HT-29 (cell line): ENCODE measurements around the gene CGN. TPM values are rescaled to one million over a fixed set of nuclear protein-coding genes. Genes with fewer than 3 reads are reported as not detected.

Experiments used
- DNase-seq: peaks from one replicate; pipeline ENCODE4 v3.0.0-alpha.2; 2015; ENCODE audit warnings: low spot score
- total RNA-seq: library from RNA; depleted of rRNA; stranded (reverse); fragments of >200 nt; shearing (Covaris generic); gene quantifications from 2 replicates; pipeline ENCODE4 v1.2.3, GENCODE V29; 2014

CGN gene
- total RNA-seq, 1 experiment from 2014 or later: 30.7 TPM

DNA sequence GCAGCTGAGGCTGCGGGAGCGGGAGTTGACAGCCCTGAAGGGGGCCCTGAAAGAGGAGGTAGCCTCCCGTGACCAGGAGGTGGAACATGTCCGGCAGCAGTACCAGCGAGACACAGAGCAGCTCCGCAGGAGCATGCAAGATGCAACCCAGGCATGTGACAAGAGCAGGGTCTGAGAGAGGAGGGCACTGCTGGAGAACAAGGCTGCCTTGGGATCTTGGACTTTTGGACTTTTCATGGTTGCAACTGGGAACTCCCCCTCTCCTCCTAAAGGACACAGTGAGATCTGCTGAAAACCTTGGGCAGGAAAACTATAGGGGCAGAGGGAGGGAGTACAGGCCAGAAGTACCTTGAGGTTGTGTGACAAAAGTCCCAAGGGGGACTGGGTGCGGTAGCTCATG, 13.5 kb downstream of the CGN start:
- no peak for DNase-seq

DNA sequence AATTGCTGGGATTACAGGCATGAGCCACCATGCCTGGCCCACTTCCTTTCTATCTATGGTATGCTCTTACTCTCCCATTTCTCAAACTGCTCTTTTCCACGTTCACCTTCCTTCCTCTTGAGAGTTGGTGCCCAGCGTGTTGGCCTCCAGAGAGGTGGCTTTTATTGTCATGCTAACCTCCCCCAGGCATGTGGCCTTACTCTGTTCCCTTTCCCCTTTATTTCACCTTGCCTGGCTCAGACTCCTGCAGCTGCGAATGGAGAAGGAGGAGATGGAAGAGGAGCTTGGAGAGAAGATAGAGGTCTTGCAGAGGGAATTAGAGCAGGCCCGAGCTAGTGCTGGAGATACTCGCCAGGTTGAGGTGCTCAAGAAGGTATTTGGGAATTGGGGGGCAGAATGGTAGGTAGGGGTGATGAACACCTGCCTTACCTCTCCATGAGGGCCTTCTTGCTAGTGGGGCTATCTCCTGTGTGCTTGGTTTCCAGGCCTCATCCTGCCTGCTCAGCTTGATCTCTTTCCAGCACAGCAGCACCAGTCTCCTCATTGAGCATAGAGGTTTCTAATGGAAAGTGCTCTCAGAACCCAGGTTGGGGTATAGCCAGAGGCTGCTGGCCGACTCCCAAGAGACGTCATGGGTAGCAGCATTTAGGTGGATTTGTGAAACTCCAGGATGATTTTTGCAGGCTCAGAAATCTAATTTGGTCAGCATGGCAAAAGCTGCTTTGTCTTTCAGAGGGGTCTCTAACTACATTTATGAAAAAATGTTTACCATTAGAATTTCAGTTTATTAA, 15.7 kb downstream of the CGN start:
- no peak for DNase-seq

DNA sequence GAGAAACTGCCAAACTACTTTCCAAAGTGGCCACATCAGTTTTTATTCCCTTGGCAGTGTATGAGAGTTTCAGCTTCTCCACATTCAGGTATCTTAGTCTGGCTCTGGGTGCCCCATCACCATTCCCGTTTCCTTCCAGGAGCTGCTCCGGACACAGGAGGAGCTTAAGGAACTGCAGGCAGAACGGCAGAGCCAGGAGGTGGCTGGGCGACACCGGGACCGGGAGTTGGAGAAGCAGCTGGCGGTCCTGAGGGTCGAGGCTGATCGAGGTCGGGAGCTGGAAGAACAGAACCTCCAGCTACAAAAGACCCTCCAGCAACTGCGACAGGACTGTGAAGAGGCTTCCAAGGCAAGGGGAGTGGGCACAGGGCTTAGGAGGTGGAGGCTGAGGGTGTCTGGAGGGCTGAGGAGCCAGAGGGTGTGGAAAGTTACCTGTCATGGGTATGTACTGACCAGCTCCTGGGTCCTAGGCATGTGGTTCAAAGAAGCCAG, 18.1 kb downstream of the CGN start:
- no peak for DNase-seq

DNA sequence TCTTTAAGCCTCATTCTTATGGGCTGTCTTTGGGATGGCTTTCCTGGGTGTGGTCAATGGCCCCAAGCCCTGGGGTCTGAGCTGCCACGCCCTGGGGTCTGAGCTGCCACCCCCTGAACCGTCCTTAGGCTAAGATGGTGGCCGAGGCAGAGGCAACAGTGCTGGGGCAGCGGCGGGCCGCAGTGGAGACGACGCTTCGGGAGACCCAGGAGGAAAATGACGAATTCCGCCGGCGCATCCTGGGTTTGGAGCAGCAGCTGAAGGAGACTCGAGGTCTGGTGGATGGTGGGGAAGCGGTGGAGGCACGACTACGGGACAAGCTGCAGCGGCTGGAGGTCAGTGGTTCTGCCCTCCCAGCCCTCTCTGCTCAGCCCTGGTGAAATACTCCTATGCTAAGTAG, 18.6 kb downstream of the CGN start:
- no peak for DNase-seq

DNA sequence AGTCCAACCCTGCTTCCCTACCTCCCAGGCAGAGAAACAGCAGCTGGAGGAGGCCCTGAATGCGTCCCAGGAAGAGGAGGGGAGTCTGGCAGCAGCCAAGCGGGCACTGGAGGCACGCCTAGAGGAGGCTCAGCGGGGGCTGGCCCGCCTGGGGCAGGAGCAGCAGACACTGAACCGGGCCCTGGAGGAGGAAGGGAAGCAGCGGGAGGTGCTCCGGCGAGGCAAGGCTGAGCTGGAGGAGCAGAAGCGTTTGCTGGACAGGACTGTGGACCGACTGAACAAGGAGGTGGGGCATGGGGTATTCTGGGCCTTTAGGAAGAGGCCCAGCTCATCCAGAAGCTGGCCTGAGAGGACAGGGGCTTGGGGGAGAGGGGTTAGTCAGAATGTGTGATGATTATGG, 19.3 kb downstream of the CGN start:
- DNase-seq: no peak

DNA sequence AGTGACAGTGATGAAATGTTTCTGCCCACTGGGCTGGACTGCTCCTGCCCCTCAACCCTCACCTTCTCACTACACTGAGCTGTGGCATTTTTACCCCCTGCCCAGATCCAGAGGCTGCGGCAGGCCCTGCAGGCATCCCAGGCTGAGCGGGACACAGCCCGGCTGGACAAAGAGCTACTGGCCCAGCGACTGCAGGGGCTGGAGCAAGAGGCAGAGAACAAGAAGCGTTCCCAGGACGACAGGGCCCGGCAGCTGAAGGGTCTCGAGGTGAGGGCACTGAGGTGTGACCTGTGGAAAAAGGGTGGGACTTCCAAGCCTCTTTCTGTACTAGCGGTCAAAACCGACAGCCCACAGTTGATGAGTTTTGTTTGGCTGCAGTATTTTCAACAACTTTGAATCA, 22.7 kb downstream of the CGN start:
- no peak for DNase-seq

DNA sequence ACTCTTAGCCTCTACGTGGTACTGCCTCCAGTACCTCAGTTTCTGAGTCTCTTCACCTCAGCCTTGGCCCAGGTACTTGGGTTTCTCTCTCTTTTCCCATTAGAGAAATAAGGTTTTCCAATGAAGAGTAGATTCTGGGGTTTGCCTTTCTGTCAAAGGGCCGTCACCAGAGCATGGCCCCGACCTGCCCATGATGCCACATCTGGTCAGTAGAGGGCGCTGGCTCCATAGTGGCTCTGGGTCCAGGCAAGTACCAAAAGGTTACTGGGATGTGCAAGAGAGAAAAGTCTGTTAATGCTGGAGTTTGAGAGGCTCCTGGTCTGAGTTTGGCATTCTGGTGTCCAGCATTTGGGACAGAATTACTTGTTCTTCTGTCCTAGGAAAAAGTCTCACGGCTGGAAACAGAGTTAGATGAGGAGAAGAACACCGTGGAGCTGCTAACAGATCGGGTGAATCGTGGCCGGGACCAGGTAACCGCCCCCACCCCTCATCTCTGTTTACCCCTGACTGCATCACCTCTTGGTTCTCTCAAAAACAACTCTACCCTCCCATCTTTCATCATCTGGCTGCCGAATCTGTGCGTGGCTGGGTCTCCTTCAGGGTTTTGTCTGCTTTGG, 23.6 kb downstream of the CGN start:
- DNase-seq: peak; percentile 79

DNA sequence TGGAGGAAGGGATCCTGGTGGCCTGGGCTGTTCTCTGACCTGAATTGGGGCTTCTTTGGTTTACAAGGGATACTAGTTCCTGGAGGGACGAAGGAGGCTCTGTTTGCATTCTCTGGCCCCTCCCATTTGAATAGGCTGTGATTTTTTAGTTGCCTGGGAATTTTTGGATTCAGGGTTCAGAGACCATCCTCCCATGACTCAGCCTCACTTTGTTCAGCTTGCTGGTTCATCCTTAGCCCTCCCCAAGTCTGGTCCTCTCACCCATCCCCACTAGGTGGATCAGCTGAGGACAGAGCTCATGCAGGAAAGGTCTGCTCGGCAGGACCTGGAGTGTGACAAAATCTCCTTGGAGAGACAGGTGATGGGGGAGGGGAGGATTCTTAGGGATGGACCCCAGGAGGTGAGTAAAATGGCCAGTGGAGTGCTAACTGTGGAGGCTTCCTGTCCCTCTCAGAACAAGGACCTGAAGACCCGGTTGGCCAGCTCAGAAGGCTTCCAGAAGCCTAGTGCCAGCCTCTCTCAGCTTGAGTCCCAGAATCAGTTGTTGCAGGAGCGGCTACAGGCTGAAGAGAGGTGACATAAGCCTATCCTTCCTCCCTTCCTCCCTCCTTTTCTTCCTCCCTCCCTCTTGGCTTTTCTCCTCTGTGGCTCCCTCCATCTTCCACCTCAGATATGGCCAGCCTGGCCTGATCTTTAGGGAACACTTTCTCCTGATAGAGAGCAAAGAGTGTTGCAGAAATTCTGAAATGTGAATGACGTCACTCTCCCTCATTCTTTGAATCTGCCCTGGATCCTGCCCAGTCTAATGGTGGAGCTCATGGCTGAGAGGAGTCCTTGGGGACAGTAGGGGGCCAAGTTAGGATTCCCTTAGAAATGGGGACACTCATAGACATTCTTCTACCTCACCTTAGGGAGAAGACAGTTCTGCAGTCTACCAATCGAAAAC, 24.4 kb downstream of the CGN start:
- no peak for DNase-seq

DNA sequence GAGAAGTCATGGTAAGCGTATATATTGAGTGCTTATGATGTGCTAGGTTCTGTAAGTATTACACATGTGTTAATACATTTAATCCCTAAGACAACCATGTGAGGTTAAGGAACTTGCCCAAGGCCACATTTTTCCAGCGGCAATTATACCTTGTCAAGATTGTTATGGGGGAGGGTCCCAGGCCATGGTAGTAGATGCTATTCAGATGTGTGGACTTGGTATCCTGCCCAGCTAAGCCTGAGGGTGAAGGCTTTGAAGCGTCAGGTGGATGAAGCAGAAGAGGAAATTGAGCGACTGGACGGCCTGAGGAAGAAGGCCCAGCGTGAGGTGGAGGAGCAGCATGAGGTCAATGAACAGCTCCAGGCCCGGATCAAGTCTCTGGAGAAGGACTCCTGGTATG, 25.3 kb downstream of the CGN start:
- DNase-seq: no peak

DNA sequence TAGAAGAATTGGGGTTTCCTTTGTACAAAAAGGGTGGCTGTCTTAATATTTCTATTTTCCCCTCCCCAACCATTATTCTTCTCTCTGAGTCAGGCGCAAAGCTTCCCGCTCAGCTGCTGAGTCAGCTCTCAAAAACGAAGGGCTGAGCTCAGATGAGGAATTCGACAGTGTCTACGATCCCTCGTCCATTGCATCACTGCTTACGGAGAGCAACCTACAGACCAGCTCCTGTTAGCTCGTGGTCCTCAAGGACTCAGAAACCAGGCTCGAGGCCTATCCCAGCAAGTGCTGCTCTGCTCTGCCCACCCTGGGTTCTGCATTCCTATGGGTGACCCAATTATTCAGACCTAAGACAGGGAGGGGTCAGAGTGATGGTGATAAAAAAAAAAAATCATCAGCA, 25.9 kb downstream of the CGN start:
- no peak for DNase-seq

DNA sequence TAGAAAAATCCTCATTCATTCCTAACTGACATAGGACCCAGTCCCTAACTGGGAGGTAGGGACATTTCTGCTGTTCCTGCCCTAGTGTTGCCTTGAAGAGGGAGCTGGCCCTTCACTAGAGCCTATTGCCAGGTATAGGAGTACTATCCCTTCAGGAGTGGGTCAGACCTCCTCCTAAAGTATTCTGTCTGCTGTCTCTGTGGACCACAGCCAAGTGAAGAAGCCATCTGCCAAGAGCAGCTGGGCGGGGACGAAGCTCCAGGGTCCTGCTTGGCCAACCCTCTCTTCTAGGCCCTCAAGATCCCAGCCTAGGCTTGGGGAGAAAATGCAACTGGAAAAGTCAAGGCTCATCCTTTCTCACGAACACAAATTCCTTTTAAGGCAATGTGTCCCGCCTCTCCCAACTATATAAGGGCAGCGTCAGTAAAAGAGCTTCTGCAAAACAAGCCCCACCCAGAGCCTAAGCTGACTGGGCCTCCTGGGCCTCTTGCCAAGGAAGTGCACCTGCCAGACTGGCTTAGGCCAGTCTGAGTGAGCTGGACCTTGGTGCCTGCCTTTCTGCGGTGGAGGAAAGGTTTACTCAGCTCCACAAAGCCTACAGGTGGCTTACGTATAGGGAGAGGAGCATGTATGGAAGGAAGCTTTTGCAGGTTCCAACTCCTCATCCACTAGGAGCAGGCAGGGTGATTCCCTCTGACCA, 28.3 kb downstream of the CGN start:
- DNase-seq: peak; percentile 98

DNA sequence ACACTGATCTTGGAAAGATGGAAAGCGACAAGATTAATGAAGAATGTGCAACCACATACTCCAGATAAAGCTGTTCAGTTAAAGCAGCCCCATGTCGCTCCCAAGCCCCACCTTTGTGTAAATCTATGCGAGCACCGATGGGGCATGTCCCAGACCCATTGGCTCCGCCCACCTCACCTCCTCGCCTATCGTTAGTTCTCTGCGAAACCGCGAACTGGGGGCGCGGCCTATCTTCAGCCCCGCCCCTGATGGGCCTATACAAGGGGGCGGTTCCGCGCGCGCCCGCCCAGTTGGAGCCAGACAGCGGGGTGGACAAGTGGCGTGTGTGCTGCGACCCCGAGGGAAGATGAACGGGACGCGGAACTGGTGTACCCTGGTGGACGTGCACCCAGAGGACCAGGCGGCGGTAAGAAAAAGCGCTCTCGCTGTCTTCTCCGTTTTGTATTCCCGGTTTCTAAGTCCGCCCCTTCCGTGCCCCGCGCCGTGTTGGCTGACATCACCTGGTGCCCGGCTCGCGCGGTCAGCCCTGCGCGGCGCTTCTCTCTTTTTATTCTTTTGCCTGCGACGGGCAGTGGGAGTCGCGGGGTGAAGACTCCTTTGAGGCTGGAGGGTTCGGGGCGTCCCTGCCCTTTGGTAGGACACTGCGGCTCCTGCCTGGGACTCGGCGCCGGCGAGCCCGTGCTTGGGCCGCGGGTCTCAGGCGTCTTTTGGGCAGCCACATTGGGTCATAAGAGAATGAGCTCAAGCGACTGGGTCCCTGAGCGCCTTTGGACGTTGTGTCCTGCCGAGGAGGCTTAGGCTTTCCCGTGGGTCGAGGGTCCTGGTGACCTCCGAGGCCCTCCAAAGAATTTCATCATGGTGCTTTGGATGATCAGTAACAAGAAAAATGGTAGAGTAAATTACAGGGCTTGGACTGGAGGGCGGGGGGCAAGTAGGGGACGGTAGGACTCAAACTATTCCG, 29.1 kb downstream of the CGN start, which contains the start of gene TUFT1:
TUFT1 (plus strand) TSS at position 289 of the 961 bp plus-strand sequence; CDS start at position 347, 58 bp downstream.
- DNase-seq: peak; percentile 99

DNA sequence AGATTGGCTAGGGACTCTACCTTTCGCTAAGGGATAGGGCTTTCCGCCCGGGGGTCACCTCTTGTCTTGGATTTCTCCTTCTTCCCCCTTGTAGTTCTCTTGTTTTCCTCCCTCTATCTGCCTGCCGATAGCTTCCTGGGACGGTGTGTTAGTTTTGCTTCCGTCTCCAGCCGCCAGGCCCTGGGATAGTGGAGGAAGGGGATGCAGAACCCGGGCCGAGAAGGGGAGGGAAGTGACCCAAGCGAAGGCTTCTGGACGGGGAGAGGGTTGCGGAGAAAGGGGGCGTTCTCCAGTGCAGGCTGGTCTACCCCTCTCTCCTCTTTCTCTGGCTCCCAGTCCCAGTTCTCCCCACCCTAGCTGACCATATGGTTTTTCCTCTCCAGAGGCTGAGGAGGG, 29.8 kb downstream of the CGN start:
- peak; percentile 62 for DNase-seq

DNA sequence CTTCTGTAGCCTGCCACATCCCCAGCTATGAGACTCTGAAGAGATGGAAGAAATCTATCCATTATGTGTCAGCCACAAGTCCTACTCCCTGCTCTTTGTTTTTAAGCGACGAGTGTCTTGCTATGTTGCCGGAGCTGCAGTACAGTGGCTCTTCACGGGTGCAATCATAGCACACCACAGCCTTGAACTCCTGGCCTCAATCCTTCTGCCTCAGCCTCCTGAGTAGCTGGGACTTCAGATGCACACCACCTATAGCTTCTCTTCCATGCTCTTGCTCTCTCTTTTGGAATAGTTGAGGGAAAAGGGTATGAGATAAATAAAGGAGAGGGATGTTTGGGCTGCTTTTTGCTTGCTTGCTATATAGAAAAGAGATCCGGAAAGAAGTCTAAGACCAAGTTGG, 30.6 kb downstream of the CGN start:
- DNase-seq: peak; percentile 43

DNA sequence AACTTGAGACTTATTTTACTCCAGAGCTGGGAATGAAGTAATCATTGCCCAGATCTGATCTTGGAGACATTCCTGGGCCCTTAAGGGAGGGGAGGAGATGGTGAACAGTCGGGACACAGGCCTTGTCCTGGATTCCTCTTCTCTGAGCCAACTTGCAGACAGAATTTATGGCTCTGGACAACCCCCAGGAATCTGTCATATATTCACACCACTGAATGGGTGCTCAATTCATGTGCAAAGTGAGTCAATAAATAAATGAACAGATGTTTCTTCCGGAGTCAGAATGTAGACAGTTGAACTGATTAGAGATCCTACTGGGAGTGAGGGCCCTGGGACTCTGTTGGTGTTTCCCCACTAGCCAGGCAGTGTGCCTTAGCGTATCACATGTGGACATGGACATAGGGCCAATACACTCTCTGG, 31.5 kb downstream of the CGN start:
- no peak for DNase-seq

DNA sequence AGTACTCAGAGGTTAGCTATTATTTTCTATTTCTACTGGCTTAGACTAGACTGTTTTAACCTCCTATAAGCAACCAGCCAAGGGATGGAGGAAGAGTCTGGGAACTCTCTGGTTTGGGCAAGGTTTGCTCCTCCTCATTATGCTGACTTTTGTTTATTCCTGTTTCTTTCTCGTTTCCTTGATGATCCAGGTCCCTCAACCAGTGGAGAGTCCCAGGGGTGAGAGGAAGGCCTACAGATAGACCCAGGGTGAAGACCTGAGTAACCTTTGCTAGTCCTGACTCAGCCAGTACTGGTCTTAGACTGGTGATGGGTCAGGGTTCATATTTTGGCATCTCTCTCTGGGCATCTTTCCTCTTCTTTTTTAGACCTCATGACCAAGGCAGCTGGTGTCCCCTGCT, 34.4 kb downstream of the CGN start:
- peak; percentile 42 for DNase-seq

DNA sequence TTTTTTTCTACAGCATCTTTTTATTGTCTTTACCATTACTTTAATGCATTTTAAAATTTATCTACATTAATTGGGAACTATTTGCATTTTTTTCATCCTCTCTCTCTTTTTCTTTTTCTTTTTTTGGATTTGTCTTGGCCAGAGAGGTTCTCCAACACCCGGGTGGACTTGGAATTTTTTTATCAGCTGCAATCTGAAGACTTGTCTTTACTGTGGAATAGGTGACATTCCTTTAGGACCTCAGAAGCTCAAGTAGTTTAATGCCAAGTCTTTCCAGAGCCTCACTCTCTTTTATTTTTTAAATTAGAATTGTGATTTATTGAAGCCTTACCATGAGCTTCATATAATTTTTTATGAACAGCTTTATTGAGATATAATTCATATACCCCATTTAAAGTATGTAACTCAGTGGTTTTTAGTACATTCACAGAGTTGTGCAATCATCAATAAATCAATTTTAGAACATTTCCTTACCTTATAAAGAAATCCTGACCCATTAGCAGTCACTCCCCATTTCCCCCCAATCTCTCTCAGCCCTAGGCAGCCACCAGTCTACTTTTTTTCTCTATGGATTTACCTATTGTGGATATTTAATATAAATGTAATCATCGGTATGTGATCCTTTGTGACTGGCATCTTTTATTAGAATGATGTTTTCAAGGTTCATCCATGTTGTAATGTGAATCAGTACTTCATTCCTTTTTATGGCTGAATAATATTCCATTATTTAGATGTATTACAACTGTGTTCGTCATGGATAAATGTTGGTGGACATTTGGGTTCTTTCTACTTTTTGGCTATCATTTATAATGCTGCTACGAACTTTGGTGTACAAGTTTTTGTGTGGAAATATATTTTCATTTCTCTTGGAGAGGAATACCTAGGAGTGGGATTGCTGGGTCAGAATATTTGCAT, 35.1 kb downstream of the CGN start:
- DNase-seq: no peak

DNA sequence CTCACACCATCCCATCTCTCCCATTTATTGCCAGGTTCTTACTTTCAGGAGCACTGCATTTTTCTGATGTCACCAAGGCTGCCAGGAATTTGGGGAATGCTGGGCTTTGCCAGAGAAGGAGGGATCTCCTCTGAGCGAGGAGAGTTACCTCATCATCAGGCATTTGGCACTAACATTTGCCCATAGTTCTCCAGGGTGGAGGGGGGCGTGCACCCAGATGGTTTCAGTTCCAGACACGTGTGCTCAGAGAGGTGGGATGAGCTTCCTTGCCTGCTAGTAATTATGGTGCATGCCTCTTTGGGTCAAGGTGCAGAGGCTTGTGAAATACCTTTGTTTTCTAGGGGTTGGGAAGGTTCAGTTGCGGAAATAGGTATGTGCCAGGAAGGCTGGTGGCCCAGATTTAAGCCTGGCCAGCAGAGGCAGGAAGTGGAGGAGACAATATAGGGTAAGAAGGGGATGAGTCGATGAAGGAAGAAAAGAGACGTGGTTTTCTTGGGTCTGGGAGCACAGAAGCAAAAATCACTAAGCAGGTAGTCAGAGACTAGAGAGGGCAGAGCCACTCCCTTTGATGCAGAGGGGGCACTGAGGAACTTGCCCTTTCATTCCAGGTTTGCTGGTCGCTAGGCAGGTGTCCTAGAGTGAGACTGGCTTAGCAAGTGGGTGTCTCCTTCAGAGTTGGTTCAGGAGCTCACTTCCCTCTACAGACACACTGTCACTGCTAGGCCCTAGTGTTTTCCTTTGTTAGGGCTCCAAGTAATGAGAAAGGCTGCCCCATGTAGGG, 36.1 kb downstream of the CGN start:
- DNase-seq: peak; percentile 97
